Activated CD8-positive, alpha-beta T cell treated with anti-CD3 and anti-CD28 coated beads, Interleukin-2, amount 10 ng/mL, durations not matched to agents 7 days and 5 days (primary cell): ENCODE measurements around the gene RAB4A. TPM values are rescaled to one million over a fixed set of nuclear protein-coding genes. Genes with fewer than 3 reads are reported as not detected.

Experiments used
- ATAC-seq: fragments of 150-1000 bp; cut with Tn5 transposase; one replicate; pipeline ENCODE4 v1.10.0; 2021; ENCODE audit warnings: moderate library complexity
- CTCF ChIA-PET: fragments of 350-600 bp; sonication (Branson Sonifier 250); formaldehyde crosslinking; loops from one replicate; lab custom pipeline; 2021; ENCODE audit warnings: antibody characterized with exemption; lab: Charles Lee
- POLR2A ChIA-PET: fragments of 350-600 bp; sonication (Branson Sonifier 250); formaldehyde crosslinking; loops from one replicate; lab custom pipeline; 2021; ENCODE audit warnings: antibody characterized with exemption; lab: Charles Lee
- DNase-seq: peaks from one replicate; pipeline ENCODE4 v3.0.0-alpha.2; 2020
- H3K27ac Mint-ChIP-seq: one replicate; pipeline ENCODE4 v1.8.0; 2021; ENCODE audit warnings: mild to moderate bottlenecking, mixed read lengths
- H3K27me3 Mint-ChIP-seq: one replicate; pipeline ENCODE4 v1.8.0; 2021; ENCODE audit warnings: low read depth, mixed read lengths
- H3K36me3 Mint-ChIP-seq: one replicate; pipeline ENCODE4 v1.8.0; 2021; ENCODE audit warnings: low read depth, mixed read lengths
- H3K4me1 Mint-ChIP-seq: one replicate; pipeline ENCODE4 v1.8.0; 2021; ENCODE audit warnings: low read depth, mixed read lengths
- H3K4me3 Mint-ChIP-seq: one replicate; pipeline ENCODE4 v1.8.0; 2021; ENCODE audit warnings: mild to moderate bottlenecking, mixed read lengths
- H3K9me3 Mint-ChIP-seq: one replicate; pipeline ENCODE4 v1.8.0; 2022; ENCODE audit warnings: mixed read lengths; ENCODE audit not compliant: insufficient read depth
- total RNA-seq, 2 experiments: library from RNA; stranded (reverse); gene quantifications; one replicate each; pipeline ENCODE4 v1.2.3, GENCODE V29; 2021

The RAB4A gene
- total RNA-seq, 2 experiments from 2014 or later: 40.4 to 41.7 TPM

- H3K27ac Mint-ChIP-seq: no peak overlapping the region
- H3K27me3 Mint-ChIP-seq: no peaks in the 10 kb centered on the region
- peaks cover 58% of the 10 kb centered on the region for H3K36me3 Mint-ChIP-seq
- no peak overlapping the region for H3K4me3 Mint-ChIP-seq
- ATAC-seq (peak; percentile 44), DNase-seq (no peak)
- H3K4me1 Mint-ChIP-seq: peaks cover 26% of the 10 kb centered on the region
- POLR2A ChIA-PET: no interaction called here
- CTCF ChIA-PET: no interaction called here
- H3K9me3 Mint-ChIP-seq: no peaks in the 10 kb centered on the region
Observed at GRCh38 chr1:229303855-229304254, 32.9 kb downstream of the RAB4A start.

GRCh38 chr1:229305392-229305791, 34.5 kb downstream of the RAB4A start:
- no peak for ATAC-seq
- Mint-ChIP-seq H3K27ac (no peak overlapping the region), H3K4me3 (no peak overlapping the region), H3K4me1 (peaks cover 26% of the 10 kb centered on the region), H3K9me3 (no peaks in the 10 kb centered on the region), H3K27me3 (no peaks in the 10 kb centered on the region), H3K36me3 (peaks cover 47% of the 10 kb centered on the region)
- CTCF ChIA-PET: no interaction called here
- POLR2A ChIA-PET: no interaction called here
- DNase-seq: no peak

- peaks cover 17% of the 10 kb centered on the region for H3K4me1 Mint-ChIP-seq
- no peaks in the 10 kb centered on the region for H3K27me3 Mint-ChIP-seq
- no peaks in the 10 kb centered on the region for H3K9me3 Mint-ChIP-seq
- H3K36me3 Mint-ChIP-seq: peaks cover 52% of the 10 kb centered on the region
- no peak for DNase-seq
- CTCF ChIA-PET: interaction anchor here (1.0 kb wide), 1 partner anchor 50 kb away, joined by 3 read pairs; no protein-coding TSS in a partner anchor
- no peak for ATAC-seq
- POLR2A ChIA-PET: interaction anchor here (0.8 kb wide), 1 partner anchor 38 kb away, joined by 3 read pairs; no protein-coding TSS in a partner anchor
- no peak overlapping the region for H3K4me3 Mint-ChIP-seq
- H3K27ac Mint-ChIP-seq: no peak overlapping the region
Observed at GRCh38 chr1:229309074-229309473, 38.2 kb downstream of the RAB4A start.

GRCh38 chr1:229309684-229310083, 38.8 kb downstream of the RAB4A start:
- Mint-ChIP-seq H3K4me3 (no peak overlapping the region), H3K36me3 (peaks cover 47% of the 10 kb centered on the region), H3K27me3 (no peaks in the 10 kb centered on the region), H3K27ac (no peak overlapping the region), H3K9me3 (no peaks in the 10 kb centered on the region), H3K4me1 (peaks cover 12% of the 10 kb centered on the region)
- no peak for ATAC-seq
- CTCF ChIA-PET: interaction anchor here (1.0 kb wide), 1 partner anchor 51 kb away, joined by 3 read pairs; no protein-coding TSS in a partner anchor
- POLR2A ChIA-PET: no interaction called here
- DNase-seq: no peak

- ChIA-PET CTCF (no interaction called here), POLR2A (no interaction called here)
- Mint-ChIP-seq H3K27ac (no peak overlapping the region), H3K36me3 (peaks cover 41% of the 10 kb centered on the region), H3K4me3 (no peak overlapping the region), H3K4me1 (peaks cover 2% of the 10 kb centered on the region), H3K27me3 (no peaks in the 10 kb centered on the region), H3K9me3 (no peaks in the 10 kb centered on the region)
- DNase-seq (no peak), ATAC-seq (no peak)
Observed at GRCh38 chr1:229310833-229311232, 39.9 kb downstream of the RAB4A start.

- H3K27ac Mint-ChIP-seq: no peak overlapping the region
- no peaks in the 10 kb centered on the region for H3K27me3 Mint-ChIP-seq
- no peak overlapping the region for H3K4me3 Mint-ChIP-seq
- no peaks in the 10 kb centered on the region for H3K4me1 Mint-ChIP-seq
- no peaks in the 10 kb centered on the region for H3K9me3 Mint-ChIP-seq
- peaks cover 37% of the 10 kb centered on the region for H3K36me3 Mint-ChIP-seq
- POLR2A ChIA-PET: no interaction called here
- CTCF ChIA-PET: interaction anchor here (0.7 kb wide), 1 partner anchor 27 kb away, joined by 3 read pairs; no protein-coding TSS in a partner anchor
- ATAC-seq: no peak
- DNase-seq: no peak
Observed at GRCh38 chr1:229316166-229316565, 45.3 kb downstream of the RAB4A start.

- Mint-ChIP-seq H3K4me1 (no peaks in the 10 kb centered on the region), H3K4me3 (no peak overlapping the region), H3K9me3 (no peaks in the 10 kb centered on the region), H3K27ac (no peak overlapping the region), H3K36me3 (peaks cover 36% of the 10 kb centered on the region), H3K27me3 (no peaks in the 10 kb centered on the region)
- ATAC-seq: no peak
- CTCF ChIA-PET: no interaction called here
- POLR2A ChIA-PET: no interaction called here
- no peak for DNase-seq
Observed at GRCh38 chr1:229318056-229318455, 47.1 kb downstream of the RAB4A start.

- ChIA-PET POLR2A (no interaction called here), CTCF (interaction anchor here (1.2 kb wide), 1 partner anchor 23 kb away, joined by 3 read pairs; the partner anchor contains the start of gene CCSAP)
- Mint-ChIP-seq H3K9me3 (no peaks in the 10 kb centered on the region), H3K36me3 (peaks cover 32% of the 10 kb centered on the region), H3K4me1 (no peaks in the 10 kb centered on the region), H3K27ac (no peak overlapping the region), H3K27me3 (no peaks in the 10 kb centered on the region), H3K4me3 (no peak overlapping the region)
- DNase-seq (no peak), ATAC-seq (no peak)
Observed at GRCh38 chr1:229319487-229319886, 48.6 kb downstream of the RAB4A start.

- ChIA-PET CTCF (no interaction called here), POLR2A (no interaction called here)
- Mint-ChIP-seq H3K27me3 (no peaks in the 10 kb centered on the region), H3K27ac (no peak overlapping the region), H3K4me3 (no peak overlapping the region), H3K36me3 (peaks cover 54% of the 10 kb centered on the region), H3K9me3 (no peaks in the 10 kb centered on the region), H3K4me1 (peaks cover 14% of the 10 kb centered on the region)
- DNase-seq: no peak
- no peak for ATAC-seq
Observed at GRCh38 chr1:229323201-229323600, 52.3 kb downstream of the RAB4A start.

GRCh38 chr1:229323885-229324553, 53.1 kb downstream of the RAB4A start:
- POLR2A ChIA-PET: no interaction called here
- peaks cover 14% of the 10 kb centered on the region for H3K4me1 Mint-ChIP-seq
- no peak overlapping the region for H3K27ac Mint-ChIP-seq
- H3K27me3 Mint-ChIP-seq: no peaks in the 10 kb centered on the region
- ATAC-seq: no peak
- H3K9me3 Mint-ChIP-seq: no peaks in the 10 kb centered on the region
- H3K36me3 Mint-ChIP-seq: peaks cover 55% of the 10 kb centered on the region
- no peak overlapping the region for H3K4me3 Mint-ChIP-seq
- CTCF ChIA-PET: no interaction called here
- DNase-seq: no peak

GRCh38 chr1:229325401-229325800, 54.5 kb downstream of the RAB4A start:
- ATAC-seq (no peak), DNase-seq (no peak)
- CTCF ChIA-PET: no interaction called here
- POLR2A ChIA-PET: interaction anchor here (0.7 kb wide), 1 partner anchor 120 kb away, joined by 3 read pairs; no protein-coding TSS in a partner anchor
- no peak overlapping the region for H3K27ac Mint-ChIP-seq
- H3K4me1 Mint-ChIP-seq: peaks cover 14% of the 10 kb centered on the region
- H3K9me3 Mint-ChIP-seq: no peaks in the 10 kb centered on the region
- H3K27me3 Mint-ChIP-seq: no peaks in the 10 kb centered on the region
- peaks cover 45% of the 10 kb centered on the region for H3K36me3 Mint-ChIP-seq
- no peak overlapping the region for H3K4me3 Mint-ChIP-seq

GRCh38 chr1:229325853-229326487, 55.1 kb downstream of the RAB4A start:
- peaks cover 45% of the 10 kb centered on the region for H3K36me3 Mint-ChIP-seq
- no peaks in the 10 kb centered on the region for H3K9me3 Mint-ChIP-seq
- ATAC-seq (no peak), DNase-seq (no peak)
- peaks cover 14% of the 10 kb centered on the region for H3K4me1 Mint-ChIP-seq
- ChIA-PET POLR2A (interaction anchor here (0.7 kb wide), 1 partner anchor 120 kb away, joined by 3 read pairs; no protein-coding TSS in a partner anchor), CTCF (no interaction called here)
- H3K27me3 Mint-ChIP-seq: no peaks in the 10 kb centered on the region
- H3K27ac Mint-ChIP-seq: no peak overlapping the region
- no peak overlapping the region for H3K4me3 Mint-ChIP-seq
